ENCODE measurements around the gene PFKFB3. TPM values are rescaled to one million over a fixed set of nuclear protein-coding genes. Genes with fewer than 3 reads are reported as not detected.

Gene PFKFB3
- polyA plus RNA-seq, 1 experiment = 30.7 TPM

- CTCF ChIA-PET = no interaction called here
These were observed 28.4 kb downstream of the PFKFB3 start for GRCh38 chr10:6231146-6231545.

GRCh38 chr10:6231730-6232129 is 29.0 kb downstream of the PFKFB3 start:
- ChIA-PET CTCF (no interaction called here), POLR2A (no interaction called here)
- H3K27me3 ChIP-seq (ENCODE audit: control insufficient read depth, insufficient read depth, low read length) = no peaks in the 10 kb centered on the region
- H3K36me3 ChIP-seq (ENCODE audit: control insufficient read depth, insufficient read depth, low read length) = peaks cover 55% of the 10 kb centered on the region
- no peak for TF ChIP-seq CTCF (IDR thresholded peaks at IDR 0.05; ENCODE audit: insufficient read depth, low read depth, low read length)
- DNase-seq (ENCODE audit: low read depth) = no peak
- H3K4me3 ChIP-seq (ENCODE audit: low read depth, low read length) = no peak overlapping the region

More at GRCh38 chr10:6231146-6231545, 28.4 kb downstream of the PFKFB3 start:
- TF ChIP-seq CTCF (IDR thresholded peaks at IDR 0.05; ENCODE audit: insufficient read depth, low read depth, low read length) = no peak
- peaks cover 59% of the 10 kb centered on the region for H3K36me3 ChIP-seq (ENCODE audit: control insufficient read depth, insufficient read depth, low read length)
- POLR2A ChIA-PET = no interaction called here
- no peak overlapping the region for H3K4me3 ChIP-seq (ENCODE audit: low read depth, low read length)
- H3K27me3 ChIP-seq (ENCODE audit: control insufficient read depth, insufficient read depth, low read length) = no peaks in the 10 kb centered on the region
- DNase-seq (ENCODE audit: low read depth) = no peak

- Histone ChIP-seq H3K4me3 (ENCODE audit: low read depth, low read length) (no peak overlapping the region), H3K36me3 (ENCODE audit: control insufficient read depth, insufficient read depth, low read length) (peaks cover 52% of the 10 kb centered on the region), H3K27me3 (ENCODE audit: control insufficient read depth, insufficient read depth, low read length) (no peaks in the 10 kb centered on the region)
- POLR2A ChIA-PET = no interaction called here
- CTCF ChIA-PET = interaction anchor here (1.4 kb wide), 1 partner anchor 124 kb away, joined by 3 read pairs; no protein-coding TSS in a partner anchor
- no peak for DNase-seq (ENCODE audit: low read depth)
- no peak for TF ChIP-seq CTCF (IDR thresholded peaks at IDR 0.05; ENCODE audit: insufficient read depth, low read depth, low read length)
These were observed 29.6 kb downstream of the PFKFB3 start for GRCh38 chr10:6232225-6232807.

- no peak for TF ChIP-seq CTCF (IDR thresholded peaks at IDR 0.05; ENCODE audit: insufficient read depth, low read depth, low read length)
- Histone ChIP-seq H3K27me3 (ENCODE audit: control insufficient read depth, insufficient read depth, low read length) (no peaks in the 10 kb centered on the region), H3K4me3 (ENCODE audit: low read depth, low read length) (no peak overlapping the region), H3K36me3 (ENCODE audit: control insufficient read depth, insufficient read depth, low read length) (peaks cover 45% of the 10 kb centered on the region)
- ChIA-PET POLR2A (no interaction called here), CTCF (interaction anchor here (1.0 to 3.3 kb wide), 4 partner anchors 17 to 169 kb away, joined by 3 to 14 read pairs (median 3); partner anchors contain the start of gene PFKFB3)
- no peak for DNase-seq (ENCODE audit: low read depth)
These were observed 30.4 kb downstream of the PFKFB3 start for GRCh38 chr10:6232846-6233724.

GRCh38 chr10:6233725-6234277 is 31.1 kb downstream of the PFKFB3 start:
- no peak for DNase-seq (ENCODE audit: low read depth)
- no peak for TF ChIP-seq CTCF (IDR thresholded peaks at IDR 0.05; ENCODE audit: insufficient read depth, low read depth, low read length)
- POLR2A ChIA-PET = no interaction called here
- Histone ChIP-seq H3K27me3 (ENCODE audit: control insufficient read depth, insufficient read depth, low read length) (no peaks in the 10 kb centered on the region), H3K4me3 (ENCODE audit: low read depth, low read length) (no peak overlapping the region), H3K36me3 (ENCODE audit: control insufficient read depth, insufficient read depth, low read length) (peaks cover 41% of the 10 kb centered on the region)
- CTCF ChIA-PET = interaction anchor here (1.0 to 3.3 kb wide), 5 partner anchors 18 to 168 kb away, joined by 3 to 14 read pairs (median 3); partner anchors contain the start of gene PFKFB3

All from BJ (cell line).